GM13977 (cell line): ENCODE data around the gene TRIP6.
"Not testable (repeated sequence)": the region's sequence is repeated elsewhere in the genome, so short reads cannot be mapped to it uniquely, and the experiment has no call there.

ENCODE experiments used
- DNase-seq: peaks from one replicate; pipeline ENCODE4 v3.0.0; 2012; ENCODE audit warnings: low spot score
- in situ Hi-C: fragments of 300-500 bp; cut with MboI; formaldehyde crosslinking; loops from one replicate; pipeline ENCODE4 v1.12.0; 2022; ENCODE audit warnings: low sequenced_read_pairs, low pct_unique_long_range_greater_than_20kb, mixed read lengths, inconsistent platforms; ENCODE audit not compliant: unreplicated experiment
- TF ChIP-seq, protein P1 (sequence below): IDR thresholded peaks from 2 replicates; pipeline ENCODE4 v1.5.1; 2012; ENCODE audit warnings: mild to moderate bottlenecking, control low read depth; ENCODE audit not compliant: insufficient read depth; ENCODE audit errors: extremely low read depth, missing control alignments

TRIP6 gene

DNA sequence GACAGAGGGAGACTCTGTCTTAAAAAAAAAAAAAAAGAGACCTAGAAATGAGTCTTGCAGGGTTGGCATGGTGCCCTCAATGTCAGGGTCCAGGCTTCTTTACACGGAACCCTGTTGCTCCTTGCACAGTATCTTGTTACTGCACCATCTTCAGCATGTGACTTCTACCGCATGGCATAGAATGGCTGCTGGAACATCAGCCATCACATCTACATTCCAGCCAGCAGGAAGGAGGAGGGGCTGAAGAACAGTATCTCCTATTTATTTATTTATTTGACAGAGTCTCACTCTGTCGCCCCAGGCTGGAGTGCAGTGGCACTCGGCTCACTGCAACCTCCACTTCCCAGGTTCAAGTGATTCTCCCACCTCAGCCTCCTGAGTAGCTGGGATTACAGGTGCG is 32.2 kb downstream of the TRIP6 start:
- DNase-seq = no peak
- TF ChIP-seq, protein P1, sequence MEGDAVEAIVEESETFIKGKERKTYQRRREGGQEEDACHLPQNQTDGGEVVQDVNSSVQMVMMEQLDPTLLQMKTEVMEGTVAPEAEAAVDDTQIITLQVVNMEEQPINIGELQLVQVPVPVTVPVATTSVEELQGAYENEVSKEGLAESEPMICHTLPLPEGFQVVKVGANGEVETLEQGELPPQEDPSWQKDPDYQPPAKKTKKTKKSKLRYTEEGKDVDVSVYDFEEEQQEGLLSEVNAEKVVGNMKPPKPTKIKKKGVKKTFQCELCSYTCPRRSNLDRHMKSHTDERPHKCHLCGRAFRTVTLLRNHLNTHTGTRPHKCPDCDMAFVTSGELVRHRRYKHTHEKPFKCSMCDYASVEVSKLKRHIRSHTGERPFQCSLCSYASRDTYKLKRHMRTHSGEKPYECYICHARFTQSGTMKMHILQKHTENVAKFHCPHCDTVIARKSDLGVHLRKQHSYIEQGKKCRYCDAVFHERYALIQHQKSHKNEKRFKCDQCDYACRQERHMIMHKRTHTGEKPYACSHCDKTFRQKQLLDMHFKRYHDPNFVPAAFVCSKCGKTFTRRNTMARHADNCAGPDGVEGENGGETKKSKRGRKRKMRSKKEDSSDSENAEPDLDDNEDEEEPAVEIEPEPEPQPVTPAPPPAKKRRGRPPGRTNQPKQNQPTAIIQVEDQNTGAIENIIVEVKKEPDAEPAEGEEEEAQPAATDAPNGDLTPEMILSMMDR = no peak
- in situ Hi-C loops = loop anchor here (10.0 kb wide), 1 partner anchor 185 kb away; the partner anchor contains the start of gene TRIM56

DNA sequence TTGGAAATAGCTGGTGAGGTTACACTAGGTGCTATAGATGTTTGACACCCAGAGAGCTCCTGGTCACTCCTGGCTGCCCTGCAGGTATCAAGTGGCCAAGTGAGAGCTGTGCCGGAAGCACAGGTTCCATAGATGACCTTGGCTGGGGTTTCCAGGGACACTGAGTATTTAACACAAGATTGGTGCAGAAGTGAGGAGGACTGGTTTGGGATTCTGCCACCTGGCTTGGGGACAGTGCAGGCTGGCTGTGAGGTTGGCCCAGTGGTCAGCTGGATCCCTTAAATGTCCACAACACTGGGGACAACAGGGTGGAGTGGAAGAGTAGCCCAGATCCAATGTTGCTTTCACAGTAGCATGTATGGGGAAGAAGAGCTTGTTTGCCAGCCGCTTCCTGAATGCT is 33.8 kb downstream of the TRIP6 start:
- in situ Hi-C loops = no loop called here
- DNase-seq = no peak
- TF ChIP-seq, protein P1 = no peak

DNA sequence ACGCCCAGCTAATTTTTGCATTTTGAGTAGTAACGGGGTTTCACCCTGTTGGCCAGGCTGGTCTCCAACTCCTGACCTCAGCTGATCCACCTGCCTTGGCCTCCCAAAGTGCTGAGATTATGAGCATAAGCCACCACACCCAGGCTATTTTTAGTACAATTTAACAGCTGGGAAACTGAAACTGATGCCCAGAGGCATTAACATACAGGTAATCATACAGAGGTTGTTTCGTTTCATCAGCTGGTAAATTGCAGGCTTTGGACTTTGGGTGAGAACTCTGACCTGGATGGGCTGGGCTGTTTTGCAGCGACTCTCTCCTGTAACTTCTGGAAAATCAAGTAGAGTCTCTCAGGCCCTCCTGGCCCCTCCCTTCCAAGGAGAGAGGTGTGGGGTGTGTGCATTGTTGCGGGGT is 34.7 kb downstream of the TRIP6 start:
- TF ChIP-seq, protein P1 = no peak
- in situ Hi-C loops = no loop called here
- no peak for DNase-seq

DNA sequence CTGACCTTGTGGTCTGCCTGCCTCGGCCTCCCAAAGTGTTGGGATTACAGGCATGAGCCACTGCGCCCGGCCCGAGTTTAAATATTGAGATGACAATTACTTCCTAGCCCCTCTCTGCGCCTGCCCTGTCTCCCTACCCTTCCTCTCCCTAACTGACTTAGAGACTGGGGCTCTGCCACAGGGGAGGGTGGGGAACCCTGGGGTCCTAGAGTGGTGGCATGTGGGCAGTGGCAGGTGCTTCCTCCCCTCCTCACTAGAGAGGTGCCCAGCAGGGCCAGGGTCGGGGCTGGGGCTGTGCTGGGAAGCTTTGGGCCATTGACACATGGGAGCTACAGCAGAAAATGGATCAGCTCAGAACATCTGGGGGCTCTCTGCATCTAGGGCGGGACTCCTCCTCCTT is 35.5 kb downstream of the TRIP6 start:
- DNase-seq = no peak
- in situ Hi-C loops = no loop called here
- TF ChIP-seq, protein P1 = no peak

DNA sequence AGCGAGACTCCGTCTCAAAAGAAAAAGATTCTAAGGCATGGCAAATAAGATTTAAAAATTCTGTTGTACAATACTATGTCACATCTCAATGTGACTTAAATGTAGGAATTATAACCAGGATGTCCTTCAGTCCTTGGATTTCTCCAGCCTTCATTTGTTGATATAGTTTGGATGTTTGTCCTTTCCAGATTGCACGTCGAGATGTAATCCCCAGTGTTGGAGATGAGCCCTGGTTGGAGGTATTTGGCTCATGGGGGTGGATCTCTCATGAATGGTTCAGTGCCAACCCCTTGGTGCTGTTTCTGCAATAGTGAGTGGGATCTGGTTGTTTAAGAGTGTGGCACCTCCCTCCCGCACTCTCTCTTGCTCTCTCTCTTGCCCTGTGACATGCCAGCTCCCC is 41.3 kb downstream of the TRIP6 start:
- no peak for DNase-seq
- in situ Hi-C loops = no loop called here
- TF ChIP-seq, protein P1 = no peak

DNA sequence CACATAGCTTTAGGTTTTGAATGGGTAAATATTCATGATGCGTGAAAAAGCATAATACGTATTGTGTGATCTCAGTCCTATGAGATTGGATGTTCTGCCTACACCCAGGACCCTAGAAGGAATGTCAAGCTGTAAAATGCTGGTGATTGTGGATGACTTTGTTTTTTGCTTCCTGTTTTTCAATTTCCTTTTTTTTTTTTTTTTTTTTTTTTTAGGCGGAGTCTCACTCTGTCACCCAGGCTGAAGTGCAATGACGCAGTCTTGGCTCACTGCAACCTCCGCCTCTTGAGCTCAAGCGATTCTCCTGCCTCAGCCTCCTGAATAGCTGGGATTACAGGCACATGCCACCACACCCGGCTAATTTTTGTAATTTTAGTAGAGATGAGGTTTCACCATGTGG is 43.3 kb downstream of the TRIP6 start:
- in situ Hi-C loops, DNase-seq: not testable (repeated sequence)

DNA sequence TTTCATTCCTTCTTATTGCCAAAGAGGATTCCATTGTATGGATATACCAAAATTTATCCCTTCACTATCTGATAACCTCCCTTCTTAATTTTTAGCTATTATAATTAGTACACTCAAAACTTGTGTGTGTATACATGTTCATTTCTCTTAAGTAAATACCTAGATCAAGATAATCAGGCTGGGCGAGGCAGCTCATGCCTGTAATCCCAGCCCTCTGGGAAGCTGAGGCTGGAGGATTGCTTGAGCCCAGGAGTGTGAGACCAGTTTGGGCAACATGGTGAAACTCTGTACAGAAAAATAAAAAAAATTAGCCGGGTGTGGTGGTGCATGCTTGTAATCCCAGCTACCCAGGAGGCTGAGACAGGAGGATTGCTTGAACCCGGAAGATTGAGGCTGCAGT is 44.3 kb downstream of the TRIP6 start:
- no peak for DNase-seq
- TF ChIP-seq, protein P1 = no peak
- in situ Hi-C loops = no loop called here
